K562 (cell line): ENCODE results near the gene PRSS53. TPM values are rescaled to one million over a fixed set of nuclear protein-coding genes. Genes with fewer than 3 reads are reported as not detected.

Experiments
- CBFA2T2 ChIP-seq: fragments of 450-650 bp; conservative IDR thresholded peaks from 2 replicates; pipeline ENCODE4 v1.6.1; 2017; ENCODE audit warnings: mild to moderate bottlenecking
- CHD1 ChIP-seq: fragments of 200-600 bp; sonication (generic); IDR thresholded peaks from one replicate; pipeline ENCODE4 v1.6.1; 2012; ENCODE audit warnings: mild to moderate bottlenecking, moderate library complexity, low read length, inconsistent platforms
- EP300 ChIP-seq: IDR thresholded peaks from 2 replicates; pipeline ENCODE4 v1.6.1; 2012; ENCODE audit warnings: low read length, improper control_type of control experiment
- JUNB ChIP-seq: fragments of 450-650 bp; formaldehyde crosslinking; conservative IDR thresholded peaks from 2 replicates; pipeline ENCODE4 v1.4.0; 2020; ENCODE audit warnings: mild to moderate bottlenecking
- KLF13 ChIP-seq: fragments of 450-650 bp; IDR thresholded peaks from 2 replicates; pipeline ENCODE4 v1.6.1; 2016; ENCODE audit warnings: missing genetic modification characterization, low read depth, mild to moderate bottlenecking, missing compliant biosample characterization, moderate library complexity, borderline replicate concordance
- OTX1 ChIP-seq: fragments of 450-650 bp; formaldehyde crosslinking; IDR thresholded peaks from 2 replicates; pipeline ENCODE4 v1.4.0; 2022; ENCODE audit warnings: mild to moderate bottlenecking
- PTTG1 ChIP-seq: fragments of 450-650 bp; IDR thresholded peaks from 2 replicates; pipeline ENCODE4 v1.6.1; 2016; ENCODE audit warnings: low read depth, mild to moderate bottlenecking, missing genetic modification characterization, missing compliant biosample characterization
- RUNX1 ChIP-seq: sonication (generic); IDR thresholded peaks from 2 replicates; pipeline ENCODE4 v1.6.1; 2016; ENCODE audit warnings: antibody characterized with exemption, low read depth
- TAF7 ChIP-seq: fragments of 450-650 bp; IDR thresholded peaks from 2 replicates; pipeline ENCODE4 v1.6.1; 2016; ENCODE audit warnings: missing genetic modification characterization, missing compliant biosample characterization
- TAL1 ChIP-seq: fragments of 450-650 bp; IDR thresholded peaks from 2 replicates; pipeline ENCODE4 v1.6.1; 2016; ENCODE audit warnings: mild to moderate bottlenecking
- ZNF184 ChIP-seq: sonication (generic); formaldehyde crosslinking; IDR thresholded peaks from 2 replicates; pipeline ENCODE4 v1.5.0; 2020; ENCODE audit warnings: missing genetic modification reagents
- ZNF57 ChIP-seq: fragments of 450-650 bp; formaldehyde crosslinking; IDR thresholded peaks from 2 replicates; pipeline ENCODE4 v1.4.0; 2020; ENCODE audit warnings: mild to moderate bottlenecking, moderate library complexity
- polyA plus RNA-seq, 8 experiments: library from polyadenylated mRNA; depleted of rRNA in 4 of 8; stranded (reverse) in 5 of 8; unstranded in 3 of 8; fragments of >200 nt; fragmentation: Nextera tagmentation in 2 of 8; fragmentation: Illumina TruSeq in 1 of 8; extraction: Ambion mirVana in 2 of 8; extraction: Trizol in 1 of 8; gene quantifications; 2 replicates each; pipeline versions ENCODE4 v1.2.1 to v1.2.3, GENCODE V29; 2011 to 2014; ENCODE audit warnings: inconsistent platforms in 1 of 8, missing spikeins in 1 of 8
- total RNA-seq, 7 experiments: library from RNA; depleted of rRNA in 6 of 7; stranded (reverse); fragments of >200 nt in 6 of 7; fragmentation: Illumina TruSeq in 2 of 7; extraction: Trizol in 2 of 7; gene quantifications; 2 replicates each; pipeline versions ENCODE4 v1.2.1 to v1.2.3, GENCODE V29; 2011 to 2021; ENCODE audit warnings: low replicate concordance in 1 of 7
- TF ChIP-seq, protein P1 (sequence below): sonication (generic); formaldehyde crosslinking; IDR thresholded peaks from 2 replicates; pipeline ENCODE4 v1.8.1; 2023; ENCODE audit warnings: mild to moderate bottlenecking, missing genetic modification reagents
- TF ChIP-seq, protein P2 (sequence below): sonication (generic); formaldehyde crosslinking; IDR thresholded peaks from 2 replicates; pipeline ENCODE4 v1.8.1; 2023; ENCODE audit warnings: mild to moderate bottlenecking, missing genetic modification reagents
- TF ChIP-seq, protein P3 (sequence below), 3 experiments: IDR thresholded peaks in 2 of 3; conservative IDR thresholded peaks in 1 of 3; 2 replicates each; pipeline ENCODE4 v1.5.1; 2011 to 2012; ENCODE audit warnings: low read length in 3 of 3, mild to moderate bottlenecking in 3 of 3, control low read depth in 2 of 3, improper control_type of control experiment in 1 of 3, inconsistent platforms in 1 of 3, low read depth in 1 of 3, mixed read lengths in 1 of 3, moderate library complexity in 1 of 3; ENCODE audit not compliant: insufficient read depth in 2 of 3
- TF ChIP-seq, protein P4 (sequence below): sonication (generic); formaldehyde crosslinking; IDR thresholded peaks from 2 replicates; pipeline ENCODE4 v1.8.1; 2023; ENCODE audit warnings: mild to moderate bottlenecking, missing genetic modification reagents, moderate library complexity
- TF ChIP-seq, protein P5 (sequence below): fragments of 250-450 bp; sonication (Bioruptor Pico); IDR thresholded peaks from 2 replicates; pipeline ENCODE4 v1.9.0; 2021; ENCODE audit warnings: mild to moderate bottlenecking, inconsistent platforms

The PRSS53 gene
- total and polyA plus RNA-seq, 9 of the 15 experiments (the other 6 are each of a cell fraction or from before 2014, with no cell fraction given) = 0.40 to 1.9 (median 0.78) TPM; not detected in 2

DNA sequence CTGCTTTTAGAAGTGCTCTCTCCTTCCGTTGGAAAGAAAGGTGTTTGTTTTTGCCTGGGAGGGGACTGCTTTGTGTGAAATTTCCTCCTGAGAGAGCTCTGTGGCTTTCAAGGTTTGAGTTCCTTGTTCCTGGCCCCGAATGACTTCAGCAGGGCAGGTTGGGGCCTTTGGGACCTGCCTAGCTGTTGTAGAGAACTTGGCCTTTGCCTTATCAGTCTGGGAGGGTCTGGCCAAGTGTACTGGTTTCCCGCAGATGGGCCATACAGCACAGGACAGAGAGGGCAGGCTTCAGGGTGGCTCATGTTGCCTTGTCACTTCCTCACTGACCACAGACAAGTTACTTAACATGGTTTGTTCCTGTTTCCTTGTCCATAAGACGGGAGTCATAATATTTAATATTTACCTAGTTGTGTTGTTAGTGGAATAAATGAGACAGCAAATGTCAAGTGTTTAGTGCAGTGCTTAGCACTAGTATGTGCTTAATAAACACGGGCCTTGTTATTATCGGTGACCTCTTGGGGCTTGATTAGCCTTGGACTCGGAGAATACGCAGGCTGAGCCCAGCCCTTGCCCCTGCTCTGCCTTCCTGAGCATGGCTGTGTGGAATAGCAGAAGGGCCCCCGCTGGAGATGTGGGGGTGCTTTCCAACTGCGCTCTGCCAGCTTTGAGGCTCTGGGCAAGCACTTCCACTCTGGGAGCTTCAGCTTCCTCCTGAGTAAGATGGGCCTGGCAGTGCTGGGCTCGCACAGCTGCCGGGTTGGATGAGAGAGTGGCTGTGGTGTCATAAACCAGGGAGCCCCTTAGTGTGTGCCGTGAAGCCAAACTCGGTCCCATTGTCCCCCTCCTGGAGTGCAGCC is 40.2 kb upstream of the PRSS53 start (continued):
- TF ChIP-seq, protein P1, sequence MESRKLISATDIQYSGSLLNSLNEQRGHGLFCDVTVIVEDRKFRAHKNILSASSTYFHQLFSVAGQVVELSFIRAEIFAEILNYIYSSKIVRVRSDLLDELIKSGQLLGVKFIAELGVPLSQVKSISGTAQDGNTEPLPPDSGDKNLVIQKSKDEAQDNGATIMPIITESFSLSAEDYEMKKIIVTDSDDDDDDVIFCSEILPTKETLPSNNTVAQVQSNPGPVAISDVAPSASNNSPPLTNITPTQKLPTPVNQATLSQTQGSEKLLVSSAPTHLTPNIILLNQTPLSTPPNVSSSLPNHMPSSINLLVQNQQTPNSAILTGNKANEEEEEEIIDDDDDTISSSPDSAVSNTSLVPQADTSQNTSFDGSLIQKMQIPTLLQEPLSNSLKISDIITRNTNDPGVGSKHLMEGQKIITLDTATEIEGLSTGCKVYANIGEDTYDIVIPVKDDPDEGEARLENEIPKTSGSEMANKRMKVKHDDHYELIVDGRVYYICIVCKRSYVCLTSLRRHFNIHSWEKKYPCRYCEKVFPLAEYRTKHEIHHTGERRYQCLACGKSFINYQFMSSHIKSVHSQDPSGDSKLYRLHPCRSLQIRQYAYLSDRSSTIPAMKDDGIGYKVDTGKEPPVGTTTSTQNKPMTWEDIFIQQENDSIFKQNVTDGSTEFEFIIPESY (CRISPR knock-in tag) = no peak
- TF ChIP-seq EP300 = peak; percentile 55; the same call in 1 of the 2 replicates
- TF ChIP-seq, protein P2, sequence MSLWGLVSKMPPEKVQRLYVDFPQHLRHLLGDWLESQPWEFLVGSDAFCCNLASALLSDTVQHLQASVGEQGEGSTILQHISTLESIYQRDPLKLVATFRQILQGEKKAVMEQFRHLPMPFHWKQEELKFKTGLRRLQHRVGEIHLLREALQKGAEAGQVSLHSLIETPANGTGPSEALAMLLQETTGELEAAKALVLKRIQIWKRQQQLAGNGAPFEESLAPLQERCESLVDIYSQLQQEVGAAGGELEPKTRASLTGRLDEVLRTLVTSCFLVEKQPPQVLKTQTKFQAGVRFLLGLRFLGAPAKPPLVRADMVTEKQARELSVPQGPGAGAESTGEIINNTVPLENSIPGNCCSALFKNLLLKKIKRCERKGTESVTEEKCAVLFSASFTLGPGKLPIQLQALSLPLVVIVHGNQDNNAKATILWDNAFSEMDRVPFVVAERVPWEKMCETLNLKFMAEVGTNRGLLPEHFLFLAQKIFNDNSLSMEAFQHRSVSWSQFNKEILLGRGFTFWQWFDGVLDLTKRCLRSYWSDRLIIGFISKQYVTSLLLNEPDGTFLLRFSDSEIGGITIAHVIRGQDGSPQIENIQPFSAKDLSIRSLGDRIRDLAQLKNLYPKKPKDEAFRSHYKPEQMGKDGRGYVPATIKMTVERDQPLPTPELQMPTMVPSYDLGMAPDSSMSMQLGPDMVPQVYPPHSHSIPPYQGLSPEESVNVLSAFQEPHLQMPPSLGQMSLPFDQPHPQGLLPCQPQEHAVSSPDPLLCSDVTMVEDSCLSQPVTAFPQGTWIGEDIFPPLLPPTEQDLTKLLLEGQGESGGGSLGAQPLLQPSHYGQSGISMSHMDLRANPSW (CRISPR knock-in tag) = no peak
- TF ChIP-seq ZNF57 (CRISPR knock-in tag) = peak; percentile 86
- TF ChIP-seq, protein P3, sequence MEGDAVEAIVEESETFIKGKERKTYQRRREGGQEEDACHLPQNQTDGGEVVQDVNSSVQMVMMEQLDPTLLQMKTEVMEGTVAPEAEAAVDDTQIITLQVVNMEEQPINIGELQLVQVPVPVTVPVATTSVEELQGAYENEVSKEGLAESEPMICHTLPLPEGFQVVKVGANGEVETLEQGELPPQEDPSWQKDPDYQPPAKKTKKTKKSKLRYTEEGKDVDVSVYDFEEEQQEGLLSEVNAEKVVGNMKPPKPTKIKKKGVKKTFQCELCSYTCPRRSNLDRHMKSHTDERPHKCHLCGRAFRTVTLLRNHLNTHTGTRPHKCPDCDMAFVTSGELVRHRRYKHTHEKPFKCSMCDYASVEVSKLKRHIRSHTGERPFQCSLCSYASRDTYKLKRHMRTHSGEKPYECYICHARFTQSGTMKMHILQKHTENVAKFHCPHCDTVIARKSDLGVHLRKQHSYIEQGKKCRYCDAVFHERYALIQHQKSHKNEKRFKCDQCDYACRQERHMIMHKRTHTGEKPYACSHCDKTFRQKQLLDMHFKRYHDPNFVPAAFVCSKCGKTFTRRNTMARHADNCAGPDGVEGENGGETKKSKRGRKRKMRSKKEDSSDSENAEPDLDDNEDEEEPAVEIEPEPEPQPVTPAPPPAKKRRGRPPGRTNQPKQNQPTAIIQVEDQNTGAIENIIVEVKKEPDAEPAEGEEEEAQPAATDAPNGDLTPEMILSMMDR (IDR thresholded peaks at IDR 0.05 in 2 of 3, conservative IDR thresholded peaks at IDR 0.05 in 1 of 3; ENCODE audit: insufficient read depth in 2 of 3, low read depth in 1 of 3, low read length in 3 of 3) = no peak; a peak in 1 of 6 replicates
- TF ChIP-seq TAL1 = peak; percentile 47; the same call in 1 of the 2 replicates
- peak; percentile 29; the same call in 1 of the 2 replicates for TF ChIP-seq CBFA2T2
- TF ChIP-seq CHD1 = no peak
- no peak for TF ChIP-seq PTTG1 (tag)
- TF ChIP-seq OTX1 (CRISPR knock-in tag) = no peak
- no peak for TF ChIP-seq TAF7 (tag)
- TF ChIP-seq, protein P4, sequence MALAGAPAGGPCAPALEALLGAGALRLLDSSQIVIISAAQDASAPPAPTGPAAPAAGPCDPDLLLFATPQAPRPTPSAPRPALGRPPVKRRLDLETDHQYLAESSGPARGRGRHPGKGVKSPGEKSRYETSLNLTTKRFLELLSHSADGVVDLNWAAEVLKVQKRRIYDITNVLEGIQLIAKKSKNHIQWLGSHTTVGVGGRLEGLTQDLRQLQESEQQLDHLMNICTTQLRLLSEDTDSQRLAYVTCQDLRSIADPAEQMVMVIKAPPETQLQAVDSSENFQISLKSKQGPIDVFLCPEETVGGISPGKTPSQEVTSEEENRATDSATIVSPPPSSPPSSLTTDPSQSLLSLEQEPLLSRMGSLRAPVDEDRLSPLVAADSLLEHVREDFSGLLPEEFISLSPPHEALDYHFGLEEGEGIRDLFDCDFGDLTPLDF = no peak
- no peak for TF ChIP-seq RUNX1
- TF ChIP-seq, protein P5, sequence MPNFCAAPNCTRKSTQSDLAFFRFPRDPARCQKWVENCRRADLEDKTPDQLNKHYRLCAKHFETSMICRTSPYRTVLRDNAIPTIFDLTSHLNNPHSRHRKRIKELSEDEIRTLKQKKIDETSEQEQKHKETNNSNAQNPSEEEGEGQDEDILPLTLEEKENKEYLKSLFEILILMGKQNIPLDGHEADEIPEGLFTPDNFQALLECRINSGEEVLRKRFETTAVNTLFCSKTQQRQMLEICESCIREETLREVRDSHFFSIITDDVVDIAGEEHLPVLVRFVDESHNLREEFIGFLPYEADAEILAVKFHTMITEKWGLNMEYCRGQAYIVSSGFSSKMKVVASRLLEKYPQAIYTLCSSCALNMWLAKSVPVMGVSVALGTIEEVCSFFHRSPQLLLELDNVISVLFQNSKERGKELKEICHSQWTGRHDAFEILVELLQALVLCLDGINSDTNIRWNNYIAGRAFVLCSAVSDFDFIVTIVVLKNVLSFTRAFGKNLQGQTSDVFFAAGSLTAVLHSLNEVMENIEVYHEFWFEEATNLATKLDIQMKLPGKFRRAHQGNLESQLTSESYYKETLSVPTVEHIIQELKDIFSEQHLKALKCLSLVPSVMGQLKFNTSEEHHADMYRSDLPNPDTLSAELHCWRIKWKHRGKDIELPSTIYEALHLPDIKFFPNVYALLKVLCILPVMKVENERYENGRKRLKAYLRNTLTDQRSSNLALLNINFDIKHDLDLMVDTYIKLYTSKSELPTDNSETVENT = no peak
- TF ChIP-seq KLF13 (tag) = no peak
- no peak for TF ChIP-seq JUNB
- no peak for TF ChIP-seq ZNF184 (CRISPR knock-in tag)
